ENCODE measurements around the gene CT47C1.

- TF ChIP-seq CTCF (IDR thresholded peaks at IDR 0.05) (no peak), POLR2A (IDR thresholded peaks at IDR 0.05; ENCODE audit: low read depth) (no peak), POLR2AphosphoS5 (IDR thresholded peaks at IDR 0.05) (no peak)
Measured at GRCh38 chrX:119072744-119073143, at the start of gene CT47C1.
